ENCODE data around the gene ARHGEF28. TPM values are rescaled to one million over a fixed set of nuclear protein-coding genes. Genes with fewer than 3 reads are reported as not detected.

Gene ARHGEF28
- total and polyA plus RNA-seq, 9 of the 15 experiments (the other 6 are each of a cell fraction or from before 2014, with no cell fraction given) = 0.27 TPM; not detected in 8

DNA sequence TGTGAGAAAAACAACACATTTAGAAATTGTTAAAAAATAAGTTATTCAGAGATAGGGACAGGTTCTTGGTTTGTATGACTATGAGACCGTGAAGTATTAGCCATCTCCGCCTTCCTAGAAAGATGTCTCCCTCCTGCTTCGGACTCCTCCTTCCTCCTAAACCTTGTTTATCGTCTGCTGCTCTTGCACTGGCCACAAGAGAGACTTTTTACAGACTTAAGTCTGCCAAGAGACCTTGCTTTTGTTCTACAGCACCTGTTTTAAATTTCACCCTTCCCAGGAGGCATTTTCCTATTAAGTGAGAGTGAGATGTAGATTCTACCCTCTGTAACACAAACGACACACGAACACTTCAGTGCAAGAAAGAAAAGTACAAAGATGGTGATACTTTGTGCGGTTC is 274.6 kb downstream of the ARHGEF28 start:
- BruUV-seq (replicated peaks) = no TSS peak
- CTCF ChIA-PET (ENCODE audit: low intra/inter-chr PET ratio) = no interaction called here
- Histone ChIP-seq H3K36me3 (ENCODE audit: control insufficient read depth, insufficient read depth, low read length) (no peaks in the 10 kb centered on the region), H3K4me1 (replicated peaks in 1 of 2; ENCODE audit: control insufficient read depth in 2 of 2, insufficient read depth in 2 of 2, low read length in 2 of 2) (no peaks in the 10 kb centered on the region), H3K9me3 (replicated peaks; ENCODE audit: control insufficient read depth, insufficient read depth, low read depth, low read length) (no peaks in the 10 kb centered on the region), H3K27me3 (ENCODE audit: control insufficient read depth in 2 of 2, insufficient read depth in 2 of 2, low read length in 2 of 2) (peaks cover 9 to 28% of the 10 kb centered on the region in 2 experiments), H3K9me1 (ENCODE audit: control insufficient read depth, insufficient read depth, low read length) (no peaks in the 10 kb centered on the region), H3K79me2 (ENCODE audit: control insufficient read depth, insufficient read depth, low read length) (no peaks in the 10 kb centered on the region), H3K4me2 (ENCODE audit: insufficient read depth, low read length) (no peak overlapping the region), H3K4me3 (no peak overlapping the region), H3K27ac (ENCODE audit: extremely low read depth, low read depth, low read length) (no peak overlapping the region), H2AFZ (ENCODE audit: low read depth, low read length) (no peak overlapping the region), H4K20me1 (replicated peaks; ENCODE audit: control insufficient read depth, insufficient read depth, low read length) (no peaks in the 10 kb centered on the region), H3K9ac (ENCODE audit: insufficient read depth in 1 of 2, low read depth in 2 of 2, low read length in 2 of 2) (no peak overlapping the region)
- in situ Hi-C loops (cut with MboI) = loop anchor here (5.0 to 10.0 kb wide), 2 partner anchors 747 to 1014 kb away; no protein-coding TSS in a partner anchor
- no peak for TF ChIP-seq ZNF785 (CRISPR knock-in tag; IDR thresholded peaks at IDR 0.05)
- TF ChIP-seq ZNF239 (CRISPR knock-in tag; IDR thresholded peaks at IDR 0.05) = no peak
- TF ChIP-seq PRMT5 (CRISPR knock-in tag; IDR thresholded peaks at IDR 0.05) = no peak
- TF ChIP-seq MGA (IDR thresholded peaks at IDR 0.05) = no peak
- TF ChIP-seq, protein P1, sequence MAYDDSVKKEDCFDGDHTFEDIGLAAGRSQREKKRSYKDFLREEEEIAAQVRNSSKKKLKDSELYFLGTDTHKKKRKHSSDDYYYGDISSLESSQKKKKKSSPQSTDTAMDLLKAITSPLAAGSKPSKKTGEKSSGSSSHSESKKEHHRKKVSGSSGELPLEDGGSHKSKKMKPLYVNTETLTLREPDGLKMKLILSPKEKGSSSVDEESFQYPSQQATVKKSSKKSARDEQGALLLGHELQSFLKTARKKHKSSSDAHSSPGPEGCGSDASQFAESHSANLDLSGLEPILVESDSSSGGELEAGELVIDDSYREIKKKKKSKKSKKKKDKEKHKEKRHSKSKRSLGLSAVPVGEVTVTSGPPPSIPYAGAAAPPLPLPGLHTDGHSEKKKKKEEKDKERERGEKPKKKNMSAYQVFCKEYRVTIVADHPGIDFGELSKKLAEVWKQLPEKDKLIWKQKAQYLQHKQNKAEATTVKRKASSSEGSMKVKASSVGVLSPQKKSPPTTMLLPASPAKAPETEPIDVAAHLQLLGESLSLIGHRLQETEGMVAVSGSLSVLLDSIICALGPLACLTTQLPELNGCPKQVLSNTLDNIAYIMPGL (CRISPR knock-in tag; IDR thresholded peaks at IDR 0.05) = no peak
- TF ChIP-seq ZNF224 (CRISPR knock-in tag; IDR thresholded peaks at IDR 0.05) = no peak
- no peak for TF ChIP-seq NR0B1 (IDR thresholded peaks at IDR 0.05; ENCODE audit: partially characterized antibody)
- no peak for TF ChIP-seq THRAP3 (IDR thresholded peaks at IDR 0.05; ENCODE audit: borderline replicate concordance)
- DNase-seq (ENCODE audit: extremely low read depth in 1 of 4, low spot score in 3 of 4) = no peak
- POLR2A ChIA-PET = no interaction called here
- 2% methylated on average over 7 of the region's 7 CpGs for WGBS (ENCODE audit: insufficient coverage, low coverage, missing lambda C conversion rate)
- FAIRE-seq = no peak
- intact Hi-C loops (cut with micrococcal nuclease) = no loop called here
- no peak for ATAC-seq
